Activated CD4-positive, alpha-beta T cell treated with anti-CD3 and anti-CD28 coated beads for 24 hours (primary cell): Measurements from ENCODE around the gene EEF1AKMT2.
"Not testable (repeated sequence)": the region's sequence is repeated elsewhere in the genome, so short reads cannot be mapped to it uniquely, and the experiment has no call there.

ENCODE experiments used
- DNase-seq, 2 donors: peaks; one replicate each; pipeline ENCODE4 v3.0.0-alpha.2; 2020; ENCODE audit warnings: low read depth in 2 of 2

The EEF1AKMT2 gene

GRCh38 chr10:124791547-124792348 is at the start of gene EEF1AKMT2:
TSS of gene EEF1AKMT2 (minus strand) at chr10:124791887. CDS start at chr10:124791833, 54 bp downstream.
- peak; percentile 72 to 73 for DNase-seq

GRCh38 chr10:124837687-124838086 is 46.0 kb upstream of the EEF1AKMT2 start:
- no peak for DNase-seq

GRCh38 chr10:124831116-124831515 is 39.4 kb upstream of the EEF1AKMT2 start:
- DNase-seq = no peak

- no peak for DNase-seq
Measured at GRCh38 chr10:124830445-124830844, 38.8 kb upstream of the EEF1AKMT2 start.

- no peak for DNase-seq
Measured at GRCh38 chr10:124829447-124830115, 37.9 kb upstream of the EEF1AKMT2 start.

- DNase-seq = peak in 1 of 2 donors; percentile 1
Measured at GRCh38 chr10:124827474-124827873, 35.8 kb upstream of the EEF1AKMT2 start.

GRCh38 chr10:124826262-124826661 is 34.6 kb upstream of the EEF1AKMT2 start:
- no peak for DNase-seq

GRCh38 chr10:124825702-124826101 is 34.0 kb upstream of the EEF1AKMT2 start:
- no peak for DNase-seq

GRCh38 chr10:124824932-124825331 is 33.2 kb upstream of the EEF1AKMT2 start:
- DNase-seq = not testable (repeated sequence)

- DNase-seq = no peak
Measured at GRCh38 chr10:124824507-124824906, 32.8 kb upstream of the EEF1AKMT2 start.

- DNase-seq = no peak
Measured at GRCh38 chr10:124821520-124821919, 29.8 kb upstream of the EEF1AKMT2 start.

GRCh38 chr10:124820121-124820520 is 28.4 kb upstream of the EEF1AKMT2 start:
- no peak for DNase-seq

GRCh38 chr10:124802313-124802675 is 10.6 kb upstream of the EEF1AKMT2 start:
- DNase-seq = no peak

GRCh38 chr10:124799211-124799610 is 7.5 kb upstream of the EEF1AKMT2 start:
- DNase-seq = no peak

GRCh38 chr10:124798781-124799180 is 7.1 kb upstream of the EEF1AKMT2 start:
- DNase-seq = no peak

GRCh38 chr10:124798364-124798763 is 6.7 kb upstream of the EEF1AKMT2 start:
- DNase-seq = no peak

- no peak for DNase-seq
Measured at GRCh38 chr10:124792998-124793352, 1.3 kb upstream of the EEF1AKMT2 start.

- DNase-seq = not testable (repeated sequence)
Measured at GRCh38 chr10:124782900-124783299, 8.8 kb downstream of the EEF1AKMT2 start.

- no peak for DNase-seq
Measured at GRCh38 chr10:124768791-124769190, 22.9 kb downstream of the EEF1AKMT2 start.

GRCh38 chr10:124765256-124765655 is 26.4 kb downstream of the EEF1AKMT2 start:
- DNase-seq = no peak

- no peak for DNase-seq
Measured at GRCh38 chr10:124763267-124763666, 28.4 kb downstream of the EEF1AKMT2 start.

- DNase-seq = no peak
Measured at GRCh38 chr10:124762281-124762680, 29.4 kb downstream of the EEF1AKMT2 start.
